Measurements from ENCODE around the gene NECTIN2. TPM values are rescaled to one million over a fixed set of nuclear protein-coding genes. Genes with fewer than 3 reads are reported as not detected.
"Not testable (repeated sequence)": the region's sequence is repeated elsewhere in the genome, so short reads cannot be mapped to it uniquely, and the experiment has no call there.

NECTIN2 gene
- total RNA-seq, 1 donor from 2014 or later, result 66.7 TPM

- DNase-seq (ENCODE audit: low spot score), result no peak
Measured at GRCh38 chr19:44851427-44851826, 5.3 kb downstream of the NECTIN2 start.

- no peak for DNase-seq (ENCODE audit: low spot score)
Measured at GRCh38 chr19:44855606-44856005, 9.5 kb downstream of the NECTIN2 start.

- no peak for DNase-seq (ENCODE audit: low spot score)
Measured at GRCh38 chr19:44856421-44857083, 10.5 kb downstream of the NECTIN2 start.

- no peak for DNase-seq (ENCODE audit: low spot score)
Measured at GRCh38 chr19:44857837-44858236, 11.7 kb downstream of the NECTIN2 start.

- not testable (repeated sequence) for DNase-seq (ENCODE audit: low spot score)
Measured at GRCh38 chr19:44861576-44861975, 15.5 kb downstream of the NECTIN2 start.

GRCh38 chr19:44863990-44864389 is 17.9 kb downstream of the NECTIN2 start:
- no peak for DNase-seq (ENCODE audit: low spot score)

GRCh38 chr19:44865196-44865767 is 19.2 kb downstream of the NECTIN2 start:
- no peak for DNase-seq (ENCODE audit: low spot score)

DNA sequence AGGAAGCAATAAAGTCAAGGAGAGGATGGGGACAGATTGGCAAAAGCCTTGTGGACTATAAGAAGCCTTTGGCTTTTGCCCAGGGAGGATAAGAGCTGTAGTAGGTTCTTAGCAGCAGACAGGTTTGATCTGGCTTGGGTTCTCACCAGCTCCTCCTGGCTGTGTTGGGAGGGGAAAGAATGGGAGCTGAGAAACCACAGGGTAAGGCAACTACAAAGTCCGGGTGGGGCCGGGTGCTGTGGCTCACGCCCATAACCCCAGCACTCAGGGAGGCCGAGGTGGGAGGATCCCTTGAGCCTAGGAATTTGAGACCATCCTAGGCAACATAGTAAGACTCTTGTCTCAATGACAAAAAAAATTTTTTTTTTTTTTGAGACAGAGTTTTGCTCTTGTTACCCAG is 20.6 kb downstream of the NECTIN2 start:
- DNase-seq (ENCODE audit: low spot score), result no peak

- DNase-seq (ENCODE audit: low spot score), result no peak
Measured at GRCh38 chr19:44867578-44867977, 21.5 kb downstream of the NECTIN2 start.

DNA sequence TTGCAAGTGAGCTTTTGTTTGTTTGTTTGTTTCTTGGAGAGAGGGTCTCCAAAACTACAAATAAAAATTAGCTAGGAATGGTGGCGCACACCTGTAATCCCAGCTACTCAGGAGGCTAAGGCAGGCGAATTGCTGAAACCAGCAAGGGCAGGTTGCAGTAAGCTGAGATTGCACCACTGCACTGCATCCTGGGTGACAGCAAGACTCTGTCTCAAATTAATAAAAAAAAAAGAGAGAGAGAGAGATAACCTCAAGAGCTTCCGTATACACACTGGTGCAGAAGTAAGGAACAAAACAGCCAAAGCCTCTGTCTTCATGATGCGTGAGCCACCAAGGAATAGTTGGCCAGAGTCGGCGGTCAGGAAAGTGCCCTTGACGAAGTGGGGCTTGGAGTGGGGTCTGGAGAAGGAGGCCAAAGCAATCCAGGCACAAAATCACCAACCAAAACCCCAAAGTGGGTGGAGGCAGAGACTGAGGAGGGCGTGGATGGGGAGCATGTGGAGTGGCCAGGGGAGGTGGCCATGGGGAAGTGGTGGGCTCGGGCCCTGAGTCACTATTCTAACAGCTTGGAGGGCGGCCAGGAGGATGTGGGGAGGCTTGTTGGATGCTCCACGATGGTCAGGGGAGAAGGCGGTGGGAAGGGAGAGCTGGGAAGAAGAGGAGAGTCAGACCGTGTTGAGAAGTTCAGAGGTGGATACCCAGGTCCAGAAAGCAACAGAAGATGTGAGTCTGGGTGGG is 23.8 kb downstream of the NECTIN2 start:
- no peak for DNase-seq (ENCODE audit: low spot score)

DNA sequence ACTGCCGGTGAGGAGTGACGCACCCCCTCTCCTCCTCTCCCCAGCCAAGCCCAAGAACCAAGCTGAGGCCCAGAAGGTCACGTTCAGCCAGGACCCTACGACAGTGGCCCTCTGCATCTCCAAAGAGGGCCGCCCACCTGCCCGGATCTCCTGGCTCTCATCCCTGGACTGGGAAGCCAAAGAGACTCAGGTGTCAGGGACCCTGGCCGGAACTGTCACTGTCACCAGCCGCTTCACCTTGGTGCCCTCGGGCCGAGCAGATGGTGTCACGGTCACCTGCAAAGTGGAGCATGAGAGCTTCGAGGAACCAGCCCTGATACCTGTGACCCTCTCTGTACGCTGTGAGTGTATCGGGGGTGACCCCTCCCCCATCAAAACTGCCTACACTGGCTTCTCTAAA is 25.7 kb downstream of the NECTIN2 start:
- DNase-seq (ENCODE audit: low spot score), result no peak

- DNase-seq (ENCODE audit: low spot score), result no peak
Measured at GRCh38 chr19:44872661-44873060, 26.6 kb downstream of the NECTIN2 start.

- no peak for DNase-seq (ENCODE audit: low spot score)
Measured at GRCh38 chr19:44874317-44874716, 28.2 kb downstream of the NECTIN2 start.

GRCh38 chr19:44875666-44876451 is 29.8 kb downstream of the NECTIN2 start:
- no peak for DNase-seq (ENCODE audit: low spot score)

GRCh38 chr19:44876930-44877535 is 30.9 kb downstream of the NECTIN2 start:
- no peak for DNase-seq (ENCODE audit: low spot score)

GRCh38 chr19:44878120-44878865 is 32.2 kb downstream of the NECTIN2 start:
- no peak for DNase-seq (ENCODE audit: low spot score)

DNA sequence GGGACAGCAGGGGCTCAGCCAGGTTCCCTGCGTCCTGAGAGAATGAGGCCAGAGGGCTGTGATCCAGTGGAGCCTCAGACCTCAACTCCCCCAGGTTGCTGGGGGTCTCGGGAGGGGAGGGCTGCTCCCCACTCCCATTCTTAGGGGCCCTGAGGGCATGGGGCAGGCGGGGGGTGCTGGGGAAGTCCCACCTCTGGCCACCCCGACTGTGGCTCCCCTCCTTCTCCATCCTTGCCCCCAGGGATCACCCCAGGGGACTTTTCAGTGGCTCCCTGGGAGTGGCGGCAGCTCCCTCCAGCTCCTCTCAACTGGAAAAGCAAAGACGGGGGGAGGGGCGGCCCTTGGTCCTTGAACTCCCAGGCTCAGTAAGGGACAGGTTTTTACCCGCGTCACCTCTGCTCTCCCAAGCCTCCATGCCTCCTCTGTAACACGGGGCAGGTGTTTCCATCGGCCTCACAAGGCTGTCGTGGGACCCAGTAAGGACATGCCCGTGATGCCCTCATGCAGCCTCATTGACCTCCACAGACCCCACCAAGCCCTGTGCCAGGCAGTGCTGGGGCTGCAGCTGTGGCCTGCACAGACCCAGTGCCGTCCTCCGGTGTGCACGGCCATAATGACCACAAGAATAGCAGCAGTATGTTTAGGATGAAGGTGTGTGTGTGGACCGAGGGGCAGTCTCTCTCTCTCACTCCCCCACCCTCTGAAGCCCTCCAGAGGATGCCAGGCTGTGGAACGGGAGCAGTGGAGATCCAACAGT is 33.4 kb downstream of the NECTIN2 start:
- DNase-seq (ENCODE audit: low spot score), result no peak

- no peak for DNase-seq (ENCODE audit: low spot score)
Measured at GRCh38 chr19:44882063-44882462, 36.0 kb downstream of the NECTIN2 start.

DNA sequence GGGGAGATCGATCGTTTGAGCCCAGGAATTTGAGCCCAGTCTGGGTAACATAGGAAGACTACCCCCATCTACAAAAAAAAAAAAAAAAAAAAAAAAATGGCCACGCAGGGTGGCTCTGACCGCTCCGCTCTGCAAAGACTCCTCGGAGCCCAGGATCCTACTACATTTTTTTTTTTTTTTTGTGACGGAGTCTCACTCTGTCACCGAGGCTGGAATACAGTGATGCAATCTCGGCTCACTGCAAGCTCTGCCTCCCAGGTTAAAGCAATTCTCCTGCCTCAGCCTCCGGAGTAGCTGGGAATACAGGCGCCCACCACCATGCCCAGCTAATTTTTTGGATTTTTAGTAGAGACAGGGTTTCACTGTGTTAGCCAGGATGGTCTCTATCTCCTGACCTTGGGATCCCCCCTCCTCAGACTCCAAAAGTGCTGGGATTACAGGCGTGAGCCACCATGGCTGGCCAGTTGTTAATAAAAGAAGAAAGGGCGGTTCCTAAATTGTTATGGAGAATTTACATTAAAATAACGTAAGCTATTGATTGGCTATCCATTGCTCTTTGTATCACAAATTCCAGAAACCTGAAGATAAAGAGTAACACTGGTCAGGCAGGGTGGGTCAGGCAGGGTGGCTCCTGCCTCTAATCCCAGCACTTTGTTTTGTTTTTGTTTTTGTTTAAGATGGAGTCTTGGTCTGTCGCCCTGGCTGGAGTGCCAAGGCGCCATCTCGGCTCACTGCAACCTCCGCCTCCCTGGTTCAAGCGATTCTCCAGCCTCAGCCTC is 36.7 kb downstream of the NECTIN2 start:
- not testable (repeated sequence) for DNase-seq (ENCODE audit: low spot score)

DNA sequence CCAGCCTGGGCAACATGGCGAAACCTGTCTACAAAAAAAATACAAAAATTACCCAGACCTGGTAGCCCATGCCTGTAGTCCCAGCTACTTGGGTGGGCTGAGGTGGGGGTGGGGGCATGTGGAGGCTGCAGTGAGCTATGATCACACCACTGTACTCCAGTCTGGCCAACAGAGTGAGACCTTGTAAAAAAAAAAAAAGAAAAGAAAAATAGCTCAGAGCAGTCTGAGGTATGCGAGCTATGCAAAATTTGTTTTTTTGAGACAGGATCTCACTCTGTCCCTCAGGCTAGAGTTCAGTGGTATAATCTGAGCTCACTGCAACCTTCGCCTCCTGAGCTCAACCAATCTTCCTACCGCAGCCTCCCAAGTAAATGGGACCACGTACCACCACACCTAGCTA is 37.8 kb downstream of the NECTIN2 start:
- no peak for DNase-seq (ENCODE audit: low spot score)

Data from ureter (tissue), 1 donor.